Activated CD8-positive, alpha-beta memory T cell treated with anti-CD3 and anti-CD28 coated beads, Interleukin-2, amount 50 U/mL, for 48 hours (primary cell): ENCODE results near the gene RAD51B.
"Not testable (repeated sequence)": the region's sequence is repeated elsewhere in the genome, so short reads cannot be mapped to it uniquely, and the experiment has no call there.

Experiments used
- DNase-seq: peaks from one replicate; pipeline ENCODE4 v3.0.0-alpha.2; 2020

The RAD51B gene

GRCh38 chr14:67951529-67952135 is 132.1 kb downstream of the RAD51B start:
- DNase-seq, result no peak

GRCh38 chr14:67952381-67952780 is 132.8 kb downstream of the RAD51B start:
- no peak for DNase-seq

- DNase-seq, result no peak
Observed at GRCh38 chr14:67952786-67953185, 133.2 kb downstream of the RAD51B start.

- DNase-seq, result no peak
Observed at GRCh38 chr14:67955261-67955660, 135.7 kb downstream of the RAD51B start.

- DNase-seq, result no peak
Observed at GRCh38 chr14:67957946-67958345, 138.4 kb downstream of the RAD51B start.

GRCh38 chr14:67961676-67962075 is 142.1 kb downstream of the RAD51B start:
- no peak for DNase-seq

GRCh38 chr14:67962215-67962644 is 142.7 kb downstream of the RAD51B start:
- no peak for DNase-seq

GRCh38 chr14:67963545-67963944 is 144.0 kb downstream of the RAD51B start:
- DNase-seq, result no peak

GRCh38 chr14:67963960-67964812 is 144.6 kb downstream of the RAD51B start:
- DNase-seq, result no peak

- no peak for DNase-seq
Observed at GRCh38 chr14:67965696-67966095, 146.1 kb downstream of the RAD51B start.

GRCh38 chr14:67967206-67967605 is 147.6 kb downstream of the RAD51B start:
- no peak for DNase-seq

GRCh38 chr14:67967970-67968369 is 148.4 kb downstream of the RAD51B start:
- DNase-seq, result not testable (repeated sequence)

GRCh38 chr14:67970923-67971322 is 151.3 kb downstream of the RAD51B start:
- DNase-seq, result no peak

- no peak for DNase-seq
Observed at GRCh38 chr14:67971627-67972625, 152.3 kb downstream of the RAD51B start.

GRCh38 chr14:67973436-67973835 is 153.9 kb downstream of the RAD51B start:
- DNase-seq, result no peak

GRCh38 chr14:67975470-67975869 is 155.9 kb downstream of the RAD51B start:
- no peak for DNase-seq

- DNase-seq, result no peak
Observed at GRCh38 chr14:67977434-67978034, 158.0 kb downstream of the RAD51B start.

- DNase-seq, result no peak
Observed at GRCh38 chr14:67978749-67979148, 159.2 kb downstream of the RAD51B start.

GRCh38 chr14:67982711-67983608 is 163.4 kb downstream of the RAD51B start:
- no peak for DNase-seq

- no peak for DNase-seq
Observed at GRCh38 chr14:67984274-67984673, 164.7 kb downstream of the RAD51B start.

- DNase-seq, result no peak
Observed at GRCh38 chr14:67986131-67986841, 166.7 kb downstream of the RAD51B start.
